Measurements from ENCODE around the gene ESPL1.
A peak's percentile ranks its signal among the peaks of the same experiment; 100 is the strongest.

The ESPL1 gene

GRCh38 chr12:53302903-53303302, 34.8 kb downstream of the ESPL1 start:
- Histone ChIP-seq H3K4me3 (no peak overlapping the region), H3K27ac (no peak overlapping the region)
- no peak for DNase-seq (ENCODE audit: low spot score)
- TF ChIP-seq CTCF (IDR thresholded peaks at IDR 0.05), result no peak

GRCh38 chr12:53306826-53307225, 38.7 kb downstream of the ESPL1 start:
- Histone ChIP-seq H3K4me3 (no peak overlapping the region), H3K27ac (no peak overlapping the region)
- no peak for TF ChIP-seq CTCF (IDR thresholded peaks at IDR 0.05)
- DNase-seq (ENCODE audit: low spot score), result no peak

GRCh38 chr12:53308276-53308675, 40.2 kb downstream of the ESPL1 start:
- H3K27ac ChIP-seq, result no peak overlapping the region
- H3K4me3 ChIP-seq, result no peak overlapping the region
- TF ChIP-seq CTCF (IDR thresholded peaks at IDR 0.05), result no peak
- DNase-seq (ENCODE audit: low spot score), result no peak

- H3K27ac ChIP-seq, result no peak overlapping the region
- no peak for TF ChIP-seq CTCF (IDR thresholded peaks at IDR 0.05)
- H3K4me3 ChIP-seq, result no peak overlapping the region
- DNase-seq (ENCODE audit: low spot score), result no peak
These were observed 45.9 kb downstream of the ESPL1 start for GRCh38 chr12:53313996-53314395.

- TF ChIP-seq CTCF (IDR thresholded peaks at IDR 0.05), result no peak
- Histone ChIP-seq H3K4me3 (peak overlapping the region; percentile 82), H3K27ac (peak overlapping the region; percentile 90 to 91)
- no peak for DNase-seq (ENCODE audit: low spot score)
These were observed 52.5 kb downstream of the ESPL1 start for GRCh38 chr12:53320352-53321195.

GRCh38 chr12:53324113-53324778, 56.1 kb downstream of the ESPL1 start:
- peak overlapping the region; percentile 83 to 95 for H3K27ac ChIP-seq
- no peak for TF ChIP-seq CTCF (IDR thresholded peaks at IDR 0.05)
- peak overlapping the region; percentile 87 for H3K4me3 ChIP-seq
- DNase-seq (ENCODE audit: low spot score), result peak; percentile 72

Data from coronary artery (tissue), 2 donors.